ENCODE measurements around the gene UVRAG. TPM values are rescaled to one million over a fixed set of nuclear protein-coding genes. Genes with fewer than 3 reads are reported as not detected.

UVRAG gene
- total and polyA plus RNA-seq, 2 of the 4 experiments (the other 2 are of a cell fraction), result 5.6 to 10.9 TPM

- no peak overlapping the region for H3K9ac ChIP-seq (ENCODE audit: low read depth, low read length)
- H3K14ac ChIP-seq (replicated peaks; ENCODE audit: low read depth, low read length), result no peak overlapping the region
- no peak overlapping the region for H2BK120ac ChIP-seq (ENCODE audit: low read depth, low read length)
- H4K5ac ChIP-seq (ENCODE audit: low read depth, low read length), result no peak overlapping the region
- ChIA-PET CTCF (no interaction called here), POLR2A (ENCODE audit: unreplicated experiment) (no interaction called here)
- H3K4ac ChIP-seq (ENCODE audit: low read depth, low read length), result no peak overlapping the region
- no peak overlapping the region for H3K4me3 ChIP-seq (ENCODE audit: insufficient read depth, low read depth, low read length)
- H3K18ac ChIP-seq (ENCODE audit: low read depth, low read length), result no peak overlapping the region
- DNase-seq (no peak), ATAC-seq (ENCODE audit: low read depth) (no peak)
- no peaks in the 10 kb centered on the region for H3K79me1 ChIP-seq (ENCODE audit: low read depth in 1 of 2, low read length in 2 of 2)
- H3K9me3 ChIP-seq (ENCODE audit: control insufficient read depth, insufficient read depth, low read length), result no peaks in the 10 kb centered on the region
- no peak overlapping the region for H3K23ac ChIP-seq (ENCODE audit: low read depth, low read length)
- no peak overlapping the region for H4K91ac ChIP-seq (ENCODE audit: insufficient read depth, low read depth, low read length)
- no peak overlapping the region for H2AK9ac ChIP-seq (replicated peaks; ENCODE audit: low read depth, low read length, poor library complexity)
- intact Hi-C loops (cut with micrococcal nuclease) (no loop called here), in situ Hi-C loops (cut with MboI; ENCODE audit: low sequenced_read_pairs) (no loop called here), dilution Hi-C loops (cut with HindIII; ENCODE audit: low sequenced_read_pairs, unreplicated experiment) (no loop called here)
- H3K27me3 ChIP-seq (ENCODE audit: control insufficient read depth, insufficient read depth, low read length), result peaks cover 16% of the 10 kb centered on the region; the same call in 1 of the 2 replicates
- H3K4me1 ChIP-seq (ENCODE audit: control insufficient read depth, insufficient read depth, low read length), result no peaks in the 10 kb centered on the region
- H4K8ac ChIP-seq (ENCODE audit: low read depth in 2 of 2, low read length in 2 of 2), result no peak overlapping the region
- TF ChIP-seq BHLHE40 (IDR thresholded peaks at IDR 0.05; ENCODE audit: low read depth, low read length) (no peak), ELK1 (IDR thresholded peaks at IDR 0.05; ENCODE audit: borderline replicate concordance, low read depth, low read length) (no peak), MXI1 (IDR thresholded peaks at IDR 0.05; ENCODE audit: borderline replicate concordance, low read depth, low read length) (no peak), RCOR1 (IDR thresholded peaks at IDR 0.05; ENCODE audit: insufficient replicate concordance, low read length) (no peak), MAFK (IDR thresholded peaks at IDR 0.05; ENCODE audit: low read depth, low read length) (no peak), CHD1 (IDR thresholded peaks at IDR 0.05; ENCODE audit: low read depth, low read length) (no peak), CTCF (conservative IDR thresholded peaks at IDR 0.05; ENCODE audit: low read depth, low read length) (no peak), SMC3 (IDR thresholded peaks at IDR 0.05; ENCODE audit: low read depth, low read length) (no peak)
- no peak overlapping the region for H2BK5ac ChIP-seq (ENCODE audit: low read depth, low read length, poor library complexity, severe bottlenecking)
- BruUV-seq (replicated peaks), result no TSS peak
- H2AK5ac ChIP-seq (ENCODE audit: low read depth, low read length), result no peak overlapping the region
- no peak overlapping the region for H2BK20ac ChIP-seq (ENCODE audit: low read depth, low read length)
- H3K36me3 ChIP-seq (ENCODE audit: control insufficient read depth, insufficient read depth, low read length), result no peaks in the 10 kb centered on the region
- no peaks in the 10 kb centered on the region for H3K9me1 ChIP-seq (ENCODE audit: insufficient read depth, low read length)
- no peak overlapping the region for H2BK15ac ChIP-seq (ENCODE audit: low read depth, low read length)
- H3K27ac ChIP-seq (ENCODE audit: insufficient read depth, low read length), result no peak overlapping the region
- no peak overlapping the region for H2AFZ ChIP-seq (replicated peaks; ENCODE audit: low read length, poor library complexity)
- no peak overlapping the region for H3K56ac ChIP-seq (ENCODE audit: extremely low read depth, insufficient read depth, low read length)
- H3K4me2 ChIP-seq (ENCODE audit: low read depth, low read length), result no peak overlapping the region
- no peaks in the 10 kb centered on the region for H4K20me1 ChIP-seq (ENCODE audit: insufficient read depth, low read length)
- no CpG with 5 or more reads among the region's 9 CpGs for WGBS, 2 experiments (ENCODE audit: extremely low coverage in 2 of 2, insufficient read length in 1 of 2)
Observed at GRCh38 chr11:75781831-75782230, 33.2 kb upstream of the UVRAG start.

Data from IMR-90 (cell line).